GM18907 (cell line): ENCODE results near the gene SAT2.
A peak's percentile ranks its signal among the peaks of the same experiment; 100 is the strongest.
"Not testable (repeated sequence)": the region's sequence is repeated elsewhere in the genome, so short reads cannot be mapped to it uniquely, and the experiment has no call there.

ENCODE experiments used
- ATAC-seq: cut with Tn5 transposase; IDR thresholded peaks from one replicate; pipeline ENCODE4 v1.9.1; 2021; ENCODE audit warnings: mild to moderate bottlenecking, moderate library complexity; ENCODE audit not compliant: unreplicated experiment

The SAT2 gene

GRCh38 chr17:7634384-7634783 lies 6.8 kb upstream of the SAT2 start:
- ATAC-seq, result no peak

DNA sequence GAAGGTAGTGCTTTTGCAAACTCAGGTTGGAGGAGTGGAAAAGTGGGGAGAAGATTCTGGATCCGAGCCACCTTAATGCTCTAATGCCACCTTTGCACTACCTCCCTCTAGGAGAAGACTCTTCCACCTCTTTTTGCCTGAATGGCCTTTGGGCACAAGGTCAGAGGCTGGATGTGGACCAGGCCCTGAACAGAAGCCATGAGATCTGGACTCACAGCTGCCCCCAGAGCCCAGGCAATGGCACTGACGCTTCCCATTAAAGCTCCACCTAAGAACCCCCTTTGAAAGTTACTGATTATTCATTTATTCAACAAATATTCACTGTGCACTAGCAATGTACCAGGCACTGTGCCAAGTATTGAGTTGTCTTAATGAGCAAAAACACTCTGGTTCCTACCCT lies 5.5 kb upstream of the SAT2 start:
- ATAC-seq, result no peak

DNA sequence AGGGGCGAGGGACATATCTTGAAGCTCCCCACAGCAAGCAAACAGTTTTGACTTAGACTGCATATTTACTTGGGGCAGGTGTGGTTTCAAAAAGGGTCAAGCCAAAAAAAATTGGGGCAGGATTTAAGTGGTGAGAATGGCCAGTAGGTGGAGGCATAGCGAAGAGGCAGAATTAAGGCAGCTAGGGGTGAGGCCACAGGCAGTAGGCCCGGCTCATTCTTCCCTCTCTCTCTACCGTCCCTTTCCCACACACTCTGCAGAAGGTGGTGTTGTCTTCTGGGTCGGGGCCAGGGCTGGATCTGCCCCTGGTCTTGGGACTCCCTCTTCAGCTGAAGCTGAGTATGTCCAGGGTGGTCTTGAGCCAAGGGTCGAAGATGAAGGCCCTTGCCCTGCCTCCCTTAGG lies 4.9 kb upstream of the SAT2 start:
- no peak for ATAC-seq

- no peak for ATAC-seq
Observed at GRCh38 chr17:7631398-7632380, 4.1 kb upstream of the SAT2 start.

DNA sequence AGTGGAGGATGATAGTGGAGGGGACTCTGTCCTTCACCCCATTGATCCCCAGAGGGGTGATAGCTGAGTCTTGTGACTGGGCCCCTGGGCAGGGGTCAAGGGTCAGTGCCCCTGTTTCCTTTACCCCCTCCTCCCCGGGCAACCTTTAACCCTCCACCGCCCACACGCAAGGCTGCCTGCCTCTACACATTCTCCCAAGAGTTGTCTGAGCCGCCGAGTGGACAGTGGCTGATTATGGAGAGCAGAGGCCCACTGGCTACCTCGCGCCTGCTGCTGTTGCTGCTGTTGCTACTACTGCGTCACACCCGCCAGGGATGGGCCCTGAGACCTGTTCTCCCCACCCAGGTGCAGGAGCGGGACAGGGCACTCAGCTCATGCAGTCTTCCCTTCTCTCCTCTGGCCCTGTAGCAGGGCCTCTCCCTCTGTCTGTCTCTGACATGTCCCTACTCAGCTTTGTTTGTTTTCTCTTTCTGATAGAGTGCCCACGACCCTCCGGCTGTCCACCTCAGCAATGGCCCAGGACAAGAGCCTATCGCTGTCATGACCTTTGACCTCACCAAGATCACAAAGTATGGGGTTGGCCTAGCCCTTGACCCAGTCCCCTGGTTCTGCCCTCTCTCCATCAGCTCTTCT lies 2.4 kb upstream of the SAT2 start, which contains the start of gene SHBG:
Gene SHBG, plus strand, starts transcription at position 197 of the 633 bp plus-strand sequence. Its CDS starts 38 bp downstream, at position 235.
- no peak for ATAC-seq

GRCh38 chr17:7626956-7627249 lies 718 bp downstream of the SAT2 start:
- ATAC-seq, result no peak

- ATAC-seq, result no peak
Observed at GRCh38 chr17:7626307-7626706, 1.3 kb downstream of the SAT2 start.

DNA sequence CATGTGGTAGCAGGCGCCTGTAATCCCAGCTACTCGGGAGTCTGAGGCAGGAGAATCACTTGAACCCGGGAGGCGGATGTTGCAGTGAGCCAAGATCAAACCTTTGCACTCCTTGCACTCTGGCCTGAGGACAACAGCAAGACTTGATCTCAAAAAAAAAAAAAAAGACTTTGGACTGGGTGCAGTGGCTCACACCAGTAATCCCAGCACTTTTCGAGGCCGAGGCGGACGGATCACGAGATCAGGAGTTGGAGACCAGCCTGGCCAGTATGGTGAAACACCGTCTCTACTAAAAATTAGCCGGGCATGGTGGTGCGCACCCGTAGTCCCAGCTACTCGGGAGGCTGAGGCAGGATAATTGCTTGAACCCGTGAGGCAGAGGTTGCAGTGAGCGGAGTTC lies 1.9 kb downstream of the SAT2 start:
- ATAC-seq, result not testable (repeated sequence)

- ATAC-seq, result no peak
Observed at GRCh38 chr17:7623661-7624060, 4.0 kb downstream of the SAT2 start.

- ATAC-seq, result no peak
Observed at GRCh38 chr17:7620835-7621234, 6.8 kb downstream of the SAT2 start.

DNA sequence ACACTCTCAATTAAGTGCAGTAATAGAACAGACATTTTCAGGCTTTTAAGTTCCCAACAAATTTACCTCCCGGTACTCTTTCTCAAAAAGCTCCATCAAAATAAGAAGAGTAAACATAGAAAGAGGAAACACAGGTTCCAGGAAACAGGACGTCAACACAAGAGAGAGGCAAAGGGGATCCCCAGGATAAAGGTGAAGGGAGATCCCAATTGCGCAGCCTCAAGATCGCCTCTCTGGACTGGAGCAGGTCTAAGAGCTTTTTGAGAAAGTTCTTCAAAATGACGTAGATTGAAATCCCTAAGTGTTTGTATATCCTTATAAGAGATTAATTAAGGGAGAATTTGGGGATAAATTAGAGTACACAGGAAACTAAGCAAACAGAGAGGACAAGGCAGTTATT lies 9.0 kb downstream of the SAT2 start:
- no peak for ATAC-seq

DNA sequence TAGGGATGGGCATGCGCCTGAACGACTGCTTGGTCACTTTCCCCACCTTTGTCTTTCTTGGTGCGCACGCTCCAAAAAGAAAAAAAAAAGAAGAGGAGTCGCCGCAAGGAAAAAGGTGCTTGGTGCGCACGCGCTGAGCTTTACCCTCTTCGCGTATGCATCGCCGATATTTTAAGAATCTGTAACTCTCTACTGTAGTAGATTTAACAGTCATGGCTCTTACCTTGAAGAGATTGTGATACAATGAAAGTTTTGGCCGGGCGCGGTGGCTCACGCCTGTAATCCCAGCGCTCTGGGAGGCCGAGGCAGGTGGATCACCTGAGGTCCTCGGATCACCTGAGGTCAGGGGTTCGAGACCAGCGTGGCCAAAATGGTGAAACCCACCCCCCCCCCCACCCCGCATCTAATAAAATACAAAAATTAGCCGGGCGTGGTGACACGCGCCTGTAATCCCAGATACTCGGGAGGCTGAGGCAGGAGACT lies 12.3 kb downstream of the SAT2 start:
- ATAC-seq, result no peak

DNA sequence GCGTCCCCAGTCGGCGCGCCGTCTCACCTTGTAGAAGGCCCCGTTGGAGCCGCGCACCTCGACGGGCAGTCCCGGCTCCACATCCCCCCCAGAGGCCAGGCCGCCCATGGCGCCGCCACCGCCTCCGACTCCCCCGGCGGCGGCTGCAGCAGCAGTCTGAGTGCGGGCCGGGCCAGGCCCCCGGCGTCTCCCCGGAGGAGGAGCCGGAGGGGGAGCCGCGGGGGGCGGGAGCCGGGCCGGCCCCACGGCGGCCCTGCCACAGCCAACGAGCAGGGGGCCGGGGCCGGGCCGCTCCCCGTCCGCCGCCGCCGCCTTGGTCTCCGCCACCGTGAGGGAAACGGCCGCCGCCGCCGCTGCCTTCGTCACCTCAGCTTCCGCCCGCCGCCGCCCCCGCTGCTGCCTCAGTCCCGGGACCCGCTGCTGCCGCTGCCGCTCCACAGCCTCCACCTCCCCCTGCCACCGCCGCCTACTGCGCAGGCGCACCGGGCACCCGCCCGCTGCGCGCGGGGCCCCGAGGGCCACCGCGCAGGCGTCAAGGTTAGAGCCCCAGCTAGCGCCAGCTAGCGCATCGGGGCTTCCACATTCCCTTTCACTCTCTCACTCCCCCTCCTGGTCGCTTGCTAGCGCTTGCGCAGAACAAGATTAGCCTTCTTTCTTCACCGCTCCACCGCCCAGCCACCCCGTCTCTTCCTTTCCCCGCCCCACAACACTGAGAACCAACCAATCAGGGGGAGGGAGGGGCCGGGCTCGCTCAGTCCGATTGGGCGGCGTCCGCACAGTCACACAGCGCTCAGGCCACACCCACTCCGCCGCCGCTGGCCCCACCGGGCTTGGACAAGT lies 13.0 kb downstream of the SAT2 start, which contains the start of gene FXR2:
Gene FXR2, minus strand, starts transcription at position 473 of the 840 bp plus-strand sequence. Its CDS starts 365 bp downstream, at position 108.
- ATAC-seq, result peak; percentile 85

DNA sequence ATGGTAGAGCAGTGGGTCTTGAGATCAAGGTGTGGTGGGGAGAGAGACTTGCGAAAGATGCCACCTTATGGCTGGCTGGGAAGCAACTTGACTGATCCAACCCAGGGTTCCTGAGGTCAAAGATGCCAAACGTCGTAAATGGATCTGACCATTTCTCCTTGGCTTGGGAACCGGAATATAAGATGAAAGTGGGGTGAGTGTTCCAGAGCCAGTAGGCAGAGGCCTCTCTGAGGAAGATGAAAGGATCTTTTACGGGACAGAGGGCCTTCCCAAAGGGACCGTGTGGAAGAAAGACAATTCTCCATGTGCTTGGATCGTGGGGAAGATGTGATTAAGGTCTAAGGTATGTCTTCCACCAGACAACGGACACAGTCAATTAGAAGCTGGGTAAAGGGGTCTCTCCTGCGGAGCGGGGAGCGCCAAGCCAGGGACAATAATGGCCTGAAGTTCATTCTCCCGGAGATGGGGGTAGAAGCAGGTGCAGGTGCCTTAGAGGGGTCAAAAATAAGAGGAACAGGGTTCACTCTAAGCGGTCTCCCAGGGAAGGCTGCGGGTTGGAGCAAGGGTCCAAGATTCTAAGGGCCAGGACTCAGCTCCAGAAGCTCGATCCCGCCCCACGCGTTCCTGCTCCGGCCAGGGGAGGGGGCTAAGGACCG lies 13.7 kb downstream of the SAT2 start:
- ATAC-seq, result no peak

DNA sequence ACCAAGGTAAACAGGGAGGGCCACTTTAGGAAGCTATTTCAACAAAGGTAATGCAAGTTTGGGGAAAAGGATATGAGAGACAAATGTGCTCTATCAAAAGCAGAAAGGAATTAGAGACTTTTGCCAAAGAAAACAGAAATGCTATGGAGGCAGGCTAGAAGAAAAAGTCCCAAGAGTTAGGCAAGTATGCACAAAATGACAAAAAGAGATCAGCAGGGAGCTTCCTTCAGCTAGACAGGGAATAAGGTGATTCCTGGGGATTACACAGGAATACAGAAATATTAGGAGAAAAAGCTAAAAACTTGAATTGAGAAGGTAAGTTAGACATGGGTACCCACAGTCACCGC lies 15.4 kb downstream of the SAT2 start:
- ATAC-seq, result no peak

- no peak for ATAC-seq
Observed at GRCh38 chr17:7611635-7612293, 15.9 kb downstream of the SAT2 start.

- ATAC-seq, result no peak
Observed at GRCh38 chr17:7610641-7611040, 17.0 kb downstream of the SAT2 start.

- ATAC-seq, result no peak
Observed at GRCh38 chr17:7606280-7606679, 21.3 kb downstream of the SAT2 start.

DNA sequence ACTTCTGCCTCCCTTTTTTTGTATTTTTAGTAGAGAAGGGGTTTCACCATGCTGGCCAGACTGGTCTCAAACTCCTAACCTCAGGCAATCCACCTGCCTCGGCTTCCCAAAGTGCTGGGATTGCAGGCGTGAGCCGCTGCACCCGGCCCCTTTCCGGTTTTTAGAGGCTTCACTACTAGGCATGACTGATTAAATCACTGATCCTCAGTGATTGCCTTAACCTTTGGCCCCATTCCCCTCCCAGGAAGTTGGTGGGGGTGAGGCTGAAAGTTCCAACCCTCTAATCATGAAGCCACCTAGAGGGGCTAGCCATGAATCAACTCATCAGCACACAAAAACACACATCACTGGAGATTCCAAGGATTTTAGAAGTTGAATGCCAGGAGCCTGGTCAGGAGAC lies 30.1 kb downstream of the SAT2 start:
- ATAC-seq, result not testable (repeated sequence)

DNA sequence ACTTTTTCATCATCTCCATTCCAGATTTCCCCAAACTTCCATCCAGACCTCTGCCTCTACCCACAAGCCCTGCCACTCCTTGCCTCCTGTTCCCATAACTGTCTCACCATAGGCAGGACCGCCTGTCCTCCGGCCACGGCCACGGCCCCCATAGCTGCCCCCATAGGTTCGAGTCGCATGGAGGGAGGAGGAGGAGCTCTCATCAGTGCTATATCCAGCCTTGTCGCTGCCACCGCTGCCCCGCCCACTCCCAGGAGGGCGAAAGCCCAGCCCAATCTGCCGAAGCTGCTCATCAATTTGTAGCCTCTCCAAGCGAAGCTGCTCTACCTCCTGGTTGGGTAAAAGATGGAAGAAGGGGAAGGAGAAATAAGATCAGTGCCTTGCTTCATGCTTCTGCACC lies 34.3 kb downstream of the SAT2 start:
- ATAC-seq, result no peak
